ENCODE results near the gene PTRHD1. TPM values are rescaled to one million over a fixed set of nuclear protein-coding genes. Genes with fewer than 3 reads are reported as not detected.

Gene PTRHD1
- total and polyA plus RNA-seq, 4 donors = 19.9 to 57.3 (median 41.0) TPM

DNA sequence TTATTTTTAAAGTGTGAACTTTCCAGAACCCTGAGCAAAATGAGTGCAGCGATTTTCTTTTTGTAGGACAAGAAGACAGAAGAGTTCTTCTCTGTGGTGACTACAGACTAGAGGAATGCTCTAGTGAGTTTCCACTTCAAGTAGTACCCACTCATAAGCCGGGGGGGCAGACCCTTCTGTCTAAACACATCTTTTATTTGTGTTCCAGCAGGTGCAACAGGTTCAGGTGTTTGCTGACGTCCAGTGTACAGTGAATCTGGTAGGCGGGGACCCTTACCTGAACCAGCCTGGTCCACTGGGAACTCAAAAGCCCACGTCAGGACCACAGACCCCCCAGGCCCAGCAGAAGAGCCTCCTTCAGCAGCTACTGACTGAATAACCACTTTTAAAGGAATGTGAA lies 25.2 kb downstream of the PTRHD1 start:
- H3K4me3 ChIP-seq (ENCODE audit: low read depth, low read length) = no peak overlapping the region
- 96% methylated on average over 2 of the region's 5 CpGs for WGBS (ENCODE audit: insufficient coverage)
- H3K9me3 ChIP-seq (ENCODE audit: control insufficient read depth, insufficient read depth, low read length) = no peaks in the 10 kb centered on the region
- no peaks in the 10 kb centered on the region for H3K4me1 ChIP-seq (ENCODE audit: control insufficient read depth, insufficient read depth, low read length)
- no peaks in the 10 kb centered on the region for H3K27me3 ChIP-seq (ENCODE audit: control insufficient read depth, insufficient read depth, low read length)
- peaks cover 28% of the 10 kb centered on the region for H3K36me3 ChIP-seq (ENCODE audit: control insufficient read depth, insufficient read depth, low read length)
- no peak overlapping the region for H3K27ac ChIP-seq (ENCODE audit: low read depth, low read length)
- DNase-seq (ENCODE audit: low read depth in 4 of 6, low spot score in 6 of 6) = no peak

DNA sequence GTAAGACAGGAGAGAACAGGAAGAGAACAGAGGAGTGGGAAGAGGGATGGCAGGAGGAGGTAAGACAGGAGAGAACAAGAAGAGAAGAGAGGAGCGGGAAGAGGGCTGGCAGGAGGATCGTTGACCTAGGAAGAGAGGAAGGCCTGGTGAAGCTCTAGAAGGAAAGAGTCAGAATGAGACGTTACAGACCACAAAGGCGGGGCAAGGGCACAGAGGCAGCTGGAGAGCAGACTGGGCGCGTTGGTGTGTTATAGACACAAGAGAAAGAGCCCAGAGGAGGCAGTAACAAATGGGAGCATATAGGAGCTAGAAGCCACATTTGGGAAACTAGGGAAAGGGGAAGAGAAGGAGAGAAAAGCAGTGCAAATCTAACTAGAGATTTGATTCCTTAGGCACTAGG lies 26.6 kb downstream of the PTRHD1 start:
- DNase-seq (ENCODE audit: low read depth in 4 of 6, low spot score in 6 of 6) = no peak
- Histone ChIP-seq H3K27ac (ENCODE audit: low read depth, low read length) (no peak overlapping the region), H3K27me3 (ENCODE audit: control insufficient read depth, insufficient read depth, low read length) (no peaks in the 10 kb centered on the region), H3K4me3 (ENCODE audit: low read depth, low read length) (no peak overlapping the region), H3K36me3 (ENCODE audit: control insufficient read depth, insufficient read depth, low read length) (peaks cover 34% of the 10 kb centered on the region), H3K4me1 (ENCODE audit: control insufficient read depth, insufficient read depth, low read length) (no peaks in the 10 kb centered on the region), H3K9me3 (ENCODE audit: control insufficient read depth, insufficient read depth, low read length) (no peaks in the 10 kb centered on the region)
- WGBS (ENCODE audit: insufficient coverage) = 93% methylated on average over 6 of the region's 6 CpGs

DNA sequence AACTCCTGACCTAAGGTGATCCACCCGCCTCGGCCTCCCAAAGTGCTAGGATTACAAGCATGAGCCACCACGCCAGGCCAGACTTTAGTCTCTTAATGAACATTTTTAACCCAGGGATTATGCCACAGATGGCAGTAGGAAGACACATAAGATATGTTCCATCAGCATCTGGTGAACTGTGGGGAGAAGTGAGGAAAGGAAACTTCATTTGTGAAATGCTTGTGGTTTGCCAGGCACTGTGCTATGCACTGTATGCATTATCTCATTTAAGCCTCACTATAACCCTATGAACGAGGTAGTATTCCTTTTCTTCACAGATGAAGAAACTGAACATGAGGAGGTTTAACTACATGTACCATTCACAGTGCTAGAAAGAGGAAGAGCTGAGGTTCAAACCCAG lies 29.3 kb downstream of the PTRHD1 start:
- WGBS (ENCODE audit: insufficient coverage) = 97% methylated on average over 3 of the region's 4 CpGs

DNA sequence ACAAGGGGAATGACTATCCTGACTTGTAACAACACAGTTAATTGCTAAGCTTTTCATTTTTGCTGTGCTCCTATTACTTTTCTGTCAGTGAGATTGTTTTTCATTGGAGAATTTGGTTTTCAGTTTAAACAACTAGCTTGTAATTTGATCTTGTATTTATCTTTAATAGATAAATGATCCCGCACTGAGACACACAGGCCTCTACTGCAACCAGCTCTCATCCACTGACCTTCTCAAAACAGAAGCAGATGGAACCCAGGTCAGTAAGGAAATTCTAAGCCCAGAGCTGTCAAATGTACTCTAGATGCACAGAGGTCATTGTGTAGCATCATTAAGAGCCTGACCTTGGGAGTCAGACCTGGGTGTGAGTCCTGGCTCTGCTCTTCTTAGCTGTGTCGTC lies 30.7 kb downstream of the PTRHD1 start:
- H3K4me1 ChIP-seq (ENCODE audit: control insufficient read depth, insufficient read depth, low read length) = no peaks in the 10 kb centered on the region
- peaks cover 40% of the 10 kb centered on the region for H3K36me3 ChIP-seq (ENCODE audit: control insufficient read depth, insufficient read depth, low read length)
- no peaks in the 10 kb centered on the region for H3K27me3 ChIP-seq (ENCODE audit: control insufficient read depth, insufficient read depth, low read length)
- DNase-seq (ENCODE audit: low read depth in 4 of 6, low spot score in 6 of 6) = no peak
- H3K4me3 ChIP-seq (ENCODE audit: low read depth, low read length) = no peak overlapping the region
- WGBS (ENCODE audit: insufficient coverage) = no CpG with 5 or more reads among the region's 2 CpGs
- no peaks in the 10 kb centered on the region for H3K9me3 ChIP-seq (ENCODE audit: control insufficient read depth, insufficient read depth, low read length)
- H3K27ac ChIP-seq (ENCODE audit: low read depth, low read length) = no peak overlapping the region

More for the DNA sequence above, 29.3 kb downstream of the PTRHD1 start:
- Histone ChIP-seq H3K9me3 (ENCODE audit: control insufficient read depth, insufficient read depth, low read length) (no peaks in the 10 kb centered on the region), H3K27ac (ENCODE audit: low read depth, low read length) (no peak overlapping the region), H3K4me3 (ENCODE audit: low read depth, low read length) (no peak overlapping the region), H3K27me3 (ENCODE audit: control insufficient read depth, insufficient read depth, low read length) (no peaks in the 10 kb centered on the region), H3K36me3 (ENCODE audit: control insufficient read depth, insufficient read depth, low read length) (peaks cover 40% of the 10 kb centered on the region), H3K4me1 (ENCODE audit: control insufficient read depth, insufficient read depth, low read length) (no peaks in the 10 kb centered on the region)
- DNase-seq (ENCODE audit: low read depth in 4 of 6, low spot score in 6 of 6) = no peak

DNA sequence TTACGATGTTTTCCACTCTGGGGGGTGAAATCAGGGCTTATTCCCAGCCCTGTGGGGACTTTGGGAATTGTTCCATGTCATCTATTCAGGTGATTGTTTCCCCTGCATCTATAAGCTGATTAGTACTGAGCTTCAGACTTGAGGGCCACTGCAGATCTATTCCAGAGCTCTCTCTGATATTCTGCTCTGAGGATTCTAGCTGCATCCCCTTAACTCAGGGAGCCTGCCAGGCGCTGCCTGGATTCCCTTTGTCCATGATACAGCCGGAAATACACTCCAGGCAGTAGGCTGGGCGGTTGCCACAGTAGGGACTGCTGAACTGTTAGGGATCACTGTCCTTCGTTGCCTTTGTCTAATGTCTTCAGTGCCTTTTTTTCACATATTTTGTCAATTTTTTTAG lies 31.3 kb downstream of the PTRHD1 start:
- Histone ChIP-seq H3K27me3 (ENCODE audit: control insufficient read depth, insufficient read depth, low read length) (no peaks in the 10 kb centered on the region), H3K4me1 (ENCODE audit: control insufficient read depth, insufficient read depth, low read length) (no peaks in the 10 kb centered on the region), H3K27ac (ENCODE audit: low read depth, low read length) (no peak overlapping the region), H3K36me3 (ENCODE audit: control insufficient read depth, insufficient read depth, low read length) (peaks cover 40% of the 10 kb centered on the region), H3K4me3 (ENCODE audit: low read depth, low read length) (no peak overlapping the region), H3K9me3 (ENCODE audit: control insufficient read depth, insufficient read depth, low read length) (no peaks in the 10 kb centered on the region)
- peak in 1 of 6 donors; percentile 29 for DNase-seq (ENCODE audit: low read depth in 4 of 6, low spot score in 6 of 6)
- 83% methylated on average over 3 of the region's 5 CpGs for WGBS (ENCODE audit: insufficient coverage)

DNA sequence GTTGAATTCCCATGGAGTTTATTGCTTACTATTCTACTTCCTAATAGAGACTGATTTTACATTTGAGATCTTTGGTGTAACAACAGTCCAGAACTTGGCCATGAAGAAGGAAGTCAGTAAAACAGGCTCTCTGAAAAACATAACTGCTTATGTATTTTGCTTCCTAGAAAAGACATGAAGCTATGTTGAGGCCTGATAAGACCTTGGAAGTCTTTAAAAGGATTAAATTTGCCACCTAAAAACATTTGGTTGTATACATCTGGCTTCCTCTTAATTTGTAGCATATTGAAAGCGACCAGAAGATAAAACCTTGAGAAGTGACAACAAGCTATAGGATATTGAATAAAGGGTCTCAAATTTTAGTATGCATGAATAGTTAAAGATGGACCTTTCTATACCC lies 36.4 kb downstream of the PTRHD1 start:
- H3K27me3 ChIP-seq (ENCODE audit: control insufficient read depth, insufficient read depth, low read length) = no peaks in the 10 kb centered on the region
- H3K9me3 ChIP-seq (ENCODE audit: control insufficient read depth, insufficient read depth, low read length) = no peaks in the 10 kb centered on the region
- no peak overlapping the region for H3K27ac ChIP-seq (ENCODE audit: low read depth, low read length)
- no peak overlapping the region for H3K4me3 ChIP-seq (ENCODE audit: low read depth, low read length)
- no CpG with 5 or more reads among the region's 1 CpG for WGBS (ENCODE audit: insufficient coverage)
- no peaks in the 10 kb centered on the region for H3K4me1 ChIP-seq (ENCODE audit: control insufficient read depth, insufficient read depth, low read length)
- peaks cover 21% of the 10 kb centered on the region for H3K36me3 ChIP-seq (ENCODE audit: control insufficient read depth, insufficient read depth, low read length)
- no peak for DNase-seq (ENCODE audit: low read depth in 4 of 6, low spot score in 6 of 6)

DNA sequence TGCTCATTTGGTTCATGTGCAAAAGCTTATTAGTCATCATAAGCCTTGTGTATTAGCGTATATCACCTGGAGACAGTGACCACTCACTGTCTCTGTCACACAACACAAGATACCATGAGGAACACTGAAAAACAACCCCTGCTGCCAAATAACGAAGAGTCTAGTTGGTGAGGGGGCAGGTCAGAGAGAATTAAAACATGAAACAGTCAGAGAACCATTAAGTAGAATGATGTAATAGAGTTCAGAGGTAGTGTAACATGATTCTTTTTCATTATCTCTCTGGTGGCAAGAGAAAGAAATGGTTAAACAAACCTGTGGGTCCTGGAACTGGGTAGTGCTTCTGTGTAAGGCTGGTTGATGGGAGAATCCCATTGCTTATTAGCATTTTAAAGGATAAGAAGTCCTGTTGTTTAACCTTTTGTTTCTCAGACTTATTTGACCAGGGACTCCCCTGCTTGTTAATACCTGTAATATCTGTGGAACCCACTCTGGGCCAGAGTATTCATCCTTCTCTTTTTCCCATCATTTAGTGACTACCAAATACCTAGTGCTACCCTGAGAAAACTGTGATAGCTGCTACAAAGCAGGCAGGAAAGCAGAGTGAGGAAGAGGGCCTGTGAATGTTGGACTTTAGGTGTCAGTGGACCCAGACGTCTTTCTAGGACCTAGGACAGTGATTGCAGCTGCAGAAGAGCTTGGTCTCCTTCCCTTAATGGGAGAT lies 38.0 kb downstream of the PTRHD1 start:
- Histone ChIP-seq H3K27me3 (ENCODE audit: control insufficient read depth, insufficient read depth, low read length) (no peaks in the 10 kb centered on the region), H3K9me3 (ENCODE audit: control insufficient read depth, insufficient read depth, low read length) (no peaks in the 10 kb centered on the region), H3K36me3 (ENCODE audit: control insufficient read depth, insufficient read depth, low read length) (peaks cover 17% of the 10 kb centered on the region), H3K27ac (ENCODE audit: low read depth, low read length) (no peak overlapping the region), H3K4me1 (ENCODE audit: control insufficient read depth, insufficient read depth, low read length) (no peaks in the 10 kb centered on the region), H3K4me3 (ENCODE audit: low read depth, low read length) (no peak overlapping the region)
- 50% methylated on average over 1 of the region's 3 CpGs for WGBS (ENCODE audit: insufficient coverage)
- DNase-seq (ENCODE audit: low read depth in 4 of 6, low spot score in 6 of 6) = no peak

DNA sequence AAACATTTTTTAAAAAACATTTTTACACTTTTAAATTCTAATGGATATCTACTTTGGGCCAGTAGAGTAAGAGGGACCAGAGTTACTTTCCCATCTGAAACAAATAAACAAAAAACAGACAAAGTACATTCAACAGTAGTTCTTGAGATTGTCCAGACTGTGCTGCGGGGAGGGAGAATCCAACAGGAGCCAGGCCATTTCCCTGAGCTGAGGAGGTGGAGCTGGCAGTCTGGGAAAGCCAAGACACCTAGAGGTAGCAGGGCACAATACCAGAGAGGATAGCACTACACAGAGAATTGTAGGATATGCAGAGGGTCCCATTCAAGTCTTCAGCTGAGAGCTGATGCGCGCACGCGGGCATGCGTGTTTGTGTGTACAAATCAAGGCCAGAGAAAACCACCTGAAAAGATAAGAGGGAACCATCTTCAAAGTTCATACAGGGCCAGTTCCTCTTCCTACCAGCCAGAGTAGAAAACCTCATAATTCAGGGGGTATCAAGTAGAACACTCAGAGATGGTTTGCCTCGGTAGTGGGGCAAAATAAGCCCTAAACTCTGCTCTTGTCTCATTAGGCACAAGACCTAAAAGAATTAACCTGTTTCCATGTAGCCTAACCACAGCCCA lies 44.0 kb downstream of the PTRHD1 start:
- no peak overlapping the region for H3K27ac ChIP-seq (ENCODE audit: low read depth, low read length)
- H3K9me3 ChIP-seq (ENCODE audit: control insufficient read depth, insufficient read depth, low read length) = no peaks in the 10 kb centered on the region
- no peak overlapping the region for H3K4me3 ChIP-seq (ENCODE audit: low read depth, low read length)
- no peak for DNase-seq (ENCODE audit: low read depth in 4 of 6, low spot score in 6 of 6)
- peaks cover 9% of the 10 kb centered on the region for H3K36me3 ChIP-seq (ENCODE audit: control insufficient read depth, insufficient read depth, low read length)
- 89% methylated on average over 3 of the region's 7 CpGs for WGBS (ENCODE audit: insufficient coverage)
- H3K4me1 ChIP-seq (ENCODE audit: control insufficient read depth, insufficient read depth, low read length) = no peaks in the 10 kb centered on the region
- no peaks in the 10 kb centered on the region for H3K27me3 ChIP-seq (ENCODE audit: control insufficient read depth, insufficient read depth, low read length)

DNA sequence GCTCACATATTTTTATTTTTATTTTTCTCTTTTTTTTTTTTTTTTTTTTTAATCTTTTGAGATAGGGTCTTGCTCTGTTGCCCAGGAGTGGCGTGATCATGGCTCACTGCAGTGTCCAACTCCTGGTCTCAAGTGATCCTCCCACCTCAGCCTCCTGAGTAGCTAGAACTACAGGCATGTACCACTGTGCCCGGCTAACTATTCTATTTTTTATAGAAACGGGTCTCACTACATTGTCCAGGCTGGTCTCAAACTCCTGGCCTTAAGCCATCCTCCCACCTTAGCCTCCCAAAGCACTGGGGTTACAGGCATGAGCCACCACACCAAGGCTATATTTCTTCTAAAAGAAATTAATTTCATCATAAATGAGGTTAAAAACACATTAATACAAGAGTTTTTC lies 45.9 kb downstream of the PTRHD1 start:
- H3K4me3 ChIP-seq (ENCODE audit: low read depth, low read length) = no peak overlapping the region
- no peak overlapping the region for H3K27ac ChIP-seq (ENCODE audit: low read depth, low read length)
- peaks cover 4% of the 10 kb centered on the region for H3K36me3 ChIP-seq (ENCODE audit: control insufficient read depth, insufficient read depth, low read length)
- no peak for DNase-seq (ENCODE audit: low read depth in 4 of 6, low spot score in 6 of 6)
- H3K4me1 ChIP-seq (ENCODE audit: control insufficient read depth, insufficient read depth, low read length) = no peaks in the 10 kb centered on the region
- H3K27me3 ChIP-seq (ENCODE audit: control insufficient read depth, insufficient read depth, low read length) = no peaks in the 10 kb centered on the region
- H3K9me3 ChIP-seq (ENCODE audit: control insufficient read depth, insufficient read depth, low read length) = no peaks in the 10 kb centered on the region
- 100% methylated on average over 2 of the region's 3 CpGs for WGBS (ENCODE audit: insufficient coverage)

DNA sequence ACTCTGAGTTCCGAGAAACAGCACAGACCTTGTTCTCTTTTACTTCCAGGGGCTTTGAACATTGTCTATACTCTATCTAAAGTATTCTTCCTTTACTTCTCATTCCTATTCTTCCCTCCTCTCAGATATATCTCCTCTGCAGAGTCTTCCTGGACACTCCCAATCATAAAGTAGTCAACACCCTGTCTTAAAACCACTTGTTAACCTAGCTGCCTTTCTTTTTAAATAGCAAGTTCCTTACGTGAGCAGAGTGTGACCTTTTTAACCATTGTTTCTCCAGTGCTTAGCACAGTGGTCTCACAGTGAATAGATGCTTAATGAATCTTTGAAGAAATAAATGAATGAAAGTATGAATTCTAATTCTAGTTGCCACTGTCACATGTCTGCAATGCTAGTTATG lies 47.4 kb downstream of the PTRHD1 start:
- H3K27ac ChIP-seq (ENCODE audit: low read depth, low read length) = no peak overlapping the region
- WGBS (ENCODE audit: insufficient coverage) = 100% methylated on average over 1 of the region's 2 CpGs

More for the DNA sequence above, 47.4 kb downstream of the PTRHD1 start:
- Histone ChIP-seq H3K36me3 (ENCODE audit: control insufficient read depth, insufficient read depth, low read length) (peaks cover 7% of the 10 kb centered on the region), H3K4me1 (ENCODE audit: control insufficient read depth, insufficient read depth, low read length) (no peaks in the 10 kb centered on the region), H3K4me3 (ENCODE audit: low read depth, low read length) (no peak overlapping the region), H3K9me3 (ENCODE audit: control insufficient read depth, insufficient read depth, low read length) (no peaks in the 10 kb centered on the region), H3K27me3 (ENCODE audit: control insufficient read depth, insufficient read depth, low read length) (no peaks in the 10 kb centered on the region)
- DNase-seq (ENCODE audit: low read depth in 4 of 6, low spot score in 6 of 6) = no peak
